OCI-LY7 (cell line): ENCODE data around the gene TNFRSF25. TPM values are rescaled to one million over a fixed set of nuclear protein-coding genes. Genes with fewer than 3 reads are reported as not detected.
"Not testable (repeated sequence)": the region's sequence is repeated elsewhere in the genome, so short reads cannot be mapped to it uniquely, and the experiment has no call there.

Source experiments
- BruUV-seq: library from RNA; stranded (reverse); fragments of 400-500 nt; replicated peaks from 2 replicates; lab custom pipeline; 2021; lab: Mats Ljungman, UMichigan
- CTCF ChIA-PET: fragments of 300-600 bp; sonication (Branson Sonifier 250); formaldehyde crosslinking; loops from one replicate; lab custom pipeline; 2022; ENCODE audit warnings: antibody characterized with exemption; ENCODE audit not compliant: unreplicated experiment; lab: Charles Lee
- POLR2A ChIA-PET: fragments of 300-600 bp; sonication (Branson Sonifier 250); formaldehyde crosslinking; loops from one replicate; lab custom pipeline; 2022; ENCODE audit warnings: antibody characterized with exemption; lab: Charles Lee
- DNase-seq: peaks from one replicate; pipeline ENCODE4 v3.0.0-alpha.2; 2015; ENCODE audit warnings: low spot score
- H2AFZ ChIP-seq: fragments of 200-600 bp; sonication (generic), shearing (Covaris generic); 2 replicates; pipeline ENCODE4 v1.6.1; 2014; ENCODE audit warnings: mild to moderate bottlenecking, antibody characterized with exemption, low read length, moderate library complexity
- H3K27ac ChIP-seq: fragments of 200-600 bp; sonication (generic); 2 replicates; pipeline ENCODE4 v1.5.1; 2014; ENCODE audit warnings: mixed run types, low read depth, mild to moderate bottlenecking, moderate library complexity, low read length, inconsistent platforms; ENCODE audit not compliant: poor library complexity, severe bottlenecking
- H3K36me3 ChIP-seq: fragments of 200-600 bp; sonication (generic); 2 replicates; pipeline ENCODE4 v1.6.1; 2014; ENCODE audit warnings: mild to moderate bottlenecking, antibody characterized with exemption, low read length, moderate library complexity, mixed read lengths; ENCODE audit not compliant: insufficient read depth
- H3K4me1 ChIP-seq: fragments of 200-600 bp; sonication (generic); 2 replicates; pipeline ENCODE4 v1.5.1; 2014; ENCODE audit warnings: mild to moderate bottlenecking, low read length; ENCODE audit not compliant: insufficient read depth, poor library complexity, severe bottlenecking
- H3K4me2 ChIP-seq: fragments of 200-600 bp; sonication (generic); 2 replicates; pipeline ENCODE4 v1.6.1; 2014; ENCODE audit warnings: mild to moderate bottlenecking, low read length
- H3K4me3 ChIP-seq: fragments of 200-600 bp; sonication (generic); 2 replicates; pipeline ENCODE4 v1.5.1; 2014; ENCODE audit warnings: mild to moderate bottlenecking, low read depth, low read length; ENCODE audit not compliant: poor library complexity, severe bottlenecking
- H3K79me2 ChIP-seq: fragments of 200-600 bp; sonication (generic); 2 replicates; pipeline ENCODE4 v1.6.1; 2016; ENCODE audit warnings: low read depth, mild to moderate bottlenecking, low read length, moderate library complexity, mixed read lengths; ENCODE audit not compliant: insufficient read depth
- H3K9me2 ChIP-seq: fragments of 200-600 bp; sonication (generic); 2 replicates; pipeline ENCODE4 v1.6.1; 2016; ENCODE audit warnings: mild to moderate bottlenecking, low read length, mixed read lengths; ENCODE audit not compliant: insufficient read depth
- H3K9me3 ChIP-seq: fragments of 200-600 bp; sonication (generic); 2 replicates; pipeline ENCODE4 v1.6.1; 2014; ENCODE audit warnings: mild to moderate bottlenecking, mixed run types, low read length, mixed read lengths
- H4K20me1 ChIP-seq: fragments of 200-600 bp; sonication (generic); 2 replicates; pipeline ENCODE4 v1.6.1; 2014; ENCODE audit warnings: mild to moderate bottlenecking, antibody characterized with exemption, low read length, moderate library complexity, mixed read lengths; ENCODE audit not compliant: insufficient read depth
- EZH2phosphoT487 ChIP-seq: fragments of 200-600 bp; sonication (generic); IDR thresholded peaks from 2 replicates; pipeline ENCODE4 v1.6.1; 2018; ENCODE audit warnings: low read depth, borderline replicate concordance, mild to moderate bottlenecking, mixed run types, antibody characterized with exemption, low read length, moderate library complexity, mixed read lengths
- intact Hi-C: fragments of 100-400 bp; cut with micrococcal nuclease; formaldehyde crosslinking; loops from one replicate; pipeline ENCODE4 v1.10.0; 2022; ENCODE audit not compliant: unreplicated experiment
- total RNA-seq, 2 experiments: library from RNA; depleted of rRNA in 1 of 2; stranded (reverse); fragments of >200 nt in 1 of 2; shearing (Covaris generic) in 1 of 2; gene quantifications; 2 replicates each; pipeline ENCODE4 v1.2.3, GENCODE V29; 2014 to 2022
- TF ChIP-seq, protein P1 (sequence below): fragments of 200-600 bp; sonication (generic); conservative IDR thresholded peaks from 2 replicates; pipeline ENCODE4 v1.5.1; 2014; ENCODE audit warnings: mild to moderate bottlenecking, antibody characterized with exemption, low read length, moderate library complexity, mixed read lengths

TNFRSF25 gene
- total RNA-seq, 2 experiments from 2014 or later = 1.7 to 2.8 TPM

DNA sequence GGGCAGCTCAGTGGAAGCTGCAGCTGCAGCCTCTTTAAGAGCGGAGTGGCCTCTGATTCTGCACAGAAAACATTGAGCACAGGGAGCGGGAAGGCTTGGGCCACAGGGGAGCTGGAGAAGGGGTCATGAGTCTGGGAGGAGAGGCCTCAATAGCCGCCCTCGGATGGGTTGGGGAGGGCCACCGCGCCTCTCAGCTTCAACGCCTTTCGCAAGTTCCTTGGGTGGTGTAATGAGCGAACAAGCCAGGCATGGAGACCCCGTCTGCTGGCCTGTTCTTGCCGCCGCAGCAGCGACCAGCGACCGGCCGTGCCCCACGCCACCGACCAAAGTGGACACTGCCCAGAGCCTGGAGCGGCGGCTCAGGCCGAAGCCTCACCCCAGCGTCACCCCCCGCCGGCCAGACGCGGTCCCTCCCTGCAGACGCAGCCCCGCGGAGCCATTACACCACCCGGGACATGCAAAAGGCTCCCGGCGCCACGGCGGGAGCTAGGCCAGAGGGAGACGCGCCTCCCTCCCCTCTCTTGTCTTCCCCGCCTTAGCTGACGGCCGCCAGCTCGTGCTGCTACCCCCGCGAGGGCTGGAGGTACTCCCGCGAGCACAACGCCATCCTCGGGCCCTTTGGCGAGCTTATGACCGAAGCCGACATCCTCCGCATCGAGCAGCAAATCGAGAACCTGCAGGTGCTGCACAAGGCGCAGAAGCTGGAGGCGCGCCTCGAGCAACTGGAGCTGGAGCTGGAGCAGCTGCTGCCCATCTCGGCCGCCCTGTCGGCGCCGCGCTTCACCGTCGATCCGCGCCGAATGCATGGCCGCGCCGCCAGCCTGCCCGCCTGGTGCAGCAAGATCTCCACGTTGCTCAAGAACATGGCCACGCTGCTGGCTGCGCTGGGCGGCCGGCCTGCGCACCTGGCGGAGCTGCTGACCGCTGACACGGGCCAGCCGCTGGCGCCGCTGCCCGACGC is 11.8 kb downstream of the TNFRSF25 start:
- H3K79me2 ChIP-seq, H3K4me2 ChIP-seq, intact Hi-C loops, H3K4me3 ChIP-seq, H3K27ac ChIP-seq, H3K9me3 ChIP-seq, DNase-seq, H4K20me1 ChIP-seq, H3K36me3 ChIP-seq, H3K4me1 ChIP-seq, BruUV-seq, POLR2A ChIA-PET, H2AFZ ChIP-seq, H3K9me2 ChIP-seq: not testable (repeated sequence)
- CTCF ChIA-PET = interaction anchor here (0.6 kb wide), 1 partner anchor 1703 kb away, joined by 3 read pairs; no protein-coding TSS in a partner anchor

DNA sequence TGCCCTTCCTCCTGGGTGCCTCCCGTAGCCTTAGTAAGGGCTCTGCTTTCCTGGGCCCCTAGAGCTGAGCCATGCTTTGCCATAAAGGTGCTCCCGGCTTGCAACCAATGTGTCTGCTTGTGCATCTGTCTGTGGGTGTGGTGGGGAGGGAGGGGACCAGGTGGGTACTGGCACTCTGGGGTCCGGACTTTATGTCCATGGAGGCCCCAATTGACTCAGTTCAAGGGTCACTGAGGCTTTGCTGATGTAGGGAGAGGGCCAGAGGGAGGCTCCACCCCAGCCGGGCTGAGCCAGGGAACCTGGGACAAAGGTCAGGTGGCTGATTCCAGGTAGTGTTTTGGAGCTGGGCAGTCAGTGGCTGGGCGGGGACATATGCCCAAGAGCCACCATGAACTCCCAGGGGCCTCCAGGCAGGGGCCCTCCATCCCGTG is 15.0 kb downstream of the TNFRSF25 start:
- CTCF ChIA-PET = no interaction called here
- H3K4me1 ChIP-seq = peaks cover 12% of the 10 kb centered on the region

DNA sequence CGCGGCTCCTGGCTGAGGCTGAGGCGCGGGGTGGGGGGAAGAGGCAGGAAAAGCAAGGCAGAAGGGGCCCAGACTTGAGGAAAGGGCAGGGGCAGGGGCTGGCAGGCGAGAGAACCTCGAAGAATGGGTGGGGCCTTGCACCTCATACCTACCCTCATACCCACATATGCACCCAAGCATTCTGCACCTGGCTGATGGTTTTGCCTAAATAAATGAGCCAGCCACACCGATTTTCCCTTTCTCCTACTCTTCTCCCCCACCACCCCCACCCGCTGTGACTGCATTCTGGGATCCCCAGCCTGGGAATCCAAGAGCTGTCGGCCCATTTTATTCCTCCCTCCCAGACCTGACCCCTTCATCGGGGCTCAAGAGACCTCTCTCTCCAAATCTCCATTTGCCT is 15.5 kb downstream of the TNFRSF25 start:
- POLR2A ChIA-PET, H3K27ac ChIP-seq, H3K9me2 ChIP-seq, H2AFZ ChIP-seq, H3K9me3 ChIP-seq, H3K79me2 ChIP-seq, DNase-seq, H3K4me2 ChIP-seq, BruUV-seq, CTCF ChIA-PET, H4K20me1 ChIP-seq, H3K36me3 ChIP-seq, intact Hi-C loops, H3K4me3 ChIP-seq: not testable (repeated sequence)
- H3K4me1 ChIP-seq = peaks cover 12% of the 10 kb centered on the region

More for the DNA sequence above, 15.0 kb downstream of the TNFRSF25 start:
- no peak for DNase-seq
- H4K20me1 ChIP-seq = no peaks in the 10 kb centered on the region
- H3K9me2 ChIP-seq = no peaks in the 10 kb centered on the region
- no peak overlapping the region for H2AFZ ChIP-seq
- POLR2A ChIA-PET = no interaction called here
- H3K4me2 ChIP-seq = no peak overlapping the region
- intact Hi-C loops = no loop called here
- H3K79me2 ChIP-seq = no peaks in the 10 kb centered on the region
- BruUV-seq = no TSS peak
- no peak for TF ChIP-seq EZH2phosphoT487
- TF ChIP-seq, protein P1, sequence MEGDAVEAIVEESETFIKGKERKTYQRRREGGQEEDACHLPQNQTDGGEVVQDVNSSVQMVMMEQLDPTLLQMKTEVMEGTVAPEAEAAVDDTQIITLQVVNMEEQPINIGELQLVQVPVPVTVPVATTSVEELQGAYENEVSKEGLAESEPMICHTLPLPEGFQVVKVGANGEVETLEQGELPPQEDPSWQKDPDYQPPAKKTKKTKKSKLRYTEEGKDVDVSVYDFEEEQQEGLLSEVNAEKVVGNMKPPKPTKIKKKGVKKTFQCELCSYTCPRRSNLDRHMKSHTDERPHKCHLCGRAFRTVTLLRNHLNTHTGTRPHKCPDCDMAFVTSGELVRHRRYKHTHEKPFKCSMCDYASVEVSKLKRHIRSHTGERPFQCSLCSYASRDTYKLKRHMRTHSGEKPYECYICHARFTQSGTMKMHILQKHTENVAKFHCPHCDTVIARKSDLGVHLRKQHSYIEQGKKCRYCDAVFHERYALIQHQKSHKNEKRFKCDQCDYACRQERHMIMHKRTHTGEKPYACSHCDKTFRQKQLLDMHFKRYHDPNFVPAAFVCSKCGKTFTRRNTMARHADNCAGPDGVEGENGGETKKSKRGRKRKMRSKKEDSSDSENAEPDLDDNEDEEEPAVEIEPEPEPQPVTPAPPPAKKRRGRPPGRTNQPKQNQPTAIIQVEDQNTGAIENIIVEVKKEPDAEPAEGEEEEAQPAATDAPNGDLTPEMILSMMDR = no peak
- H3K36me3 ChIP-seq = no peaks in the 10 kb centered on the region
- H3K27ac ChIP-seq = no peak overlapping the region
- no peak overlapping the region for H3K4me3 ChIP-seq
- H3K9me3 ChIP-seq = no peaks in the 10 kb centered on the region
